G401.6 (cell line): ENCODE results near the gene ERAS.
"Not testable (repeated sequence)": the region's sequence is repeated elsewhere in the genome, so short reads cannot be mapped to it uniquely, and the experiment has no call there.

Source experiments
- FAIRE-seq: peaks from 2 replicates; lab custom pipeline; 2012; peaks lifted over from hg19 to GRCh38; lab: Jason Lieb, UNC

Gene ERAS

DNA sequence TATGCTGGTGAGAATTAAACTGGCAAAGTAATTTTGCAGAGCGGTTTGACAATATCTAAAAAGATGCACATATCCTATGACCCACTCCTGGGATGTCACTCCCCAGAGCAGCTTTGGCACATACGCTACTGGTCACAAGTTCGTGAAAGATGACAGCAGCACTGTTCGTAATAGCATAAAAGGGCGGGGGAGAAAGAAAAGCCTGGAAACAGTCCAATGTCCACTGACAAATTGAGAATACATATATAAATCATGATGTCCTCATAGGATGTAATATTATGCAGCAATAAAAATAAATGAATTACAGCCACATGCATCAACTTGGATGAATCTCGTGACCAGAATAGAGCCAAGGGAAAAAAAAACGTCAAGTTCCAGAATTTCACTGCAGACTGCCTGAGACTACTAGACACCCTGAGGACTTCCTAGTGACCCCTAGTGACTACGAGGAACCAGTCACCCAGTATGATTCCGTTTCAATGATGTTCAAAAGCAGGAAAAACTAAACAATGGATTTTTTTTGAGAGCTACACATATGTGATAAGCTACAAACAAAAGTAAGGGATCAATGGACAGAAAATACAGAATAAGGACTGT is 7.3 kb downstream of the ERAS start:
- FAIRE-seq, result no peak

DNA sequence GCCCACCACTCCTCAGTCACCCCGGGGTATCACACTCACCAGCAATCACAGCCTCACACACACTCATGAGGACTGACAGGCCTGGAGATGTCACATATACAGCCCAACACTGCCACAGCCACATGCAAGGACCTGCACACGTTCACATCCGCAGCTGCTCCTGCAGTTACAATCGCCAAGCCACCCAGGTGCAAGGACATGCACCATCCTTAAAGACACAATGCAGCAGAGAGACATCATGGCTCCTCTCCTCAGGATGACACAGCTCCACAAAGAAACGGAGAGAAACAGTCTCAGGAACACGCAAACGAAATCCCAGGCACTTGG is 8.0 kb downstream of the ERAS start:
- no peak for FAIRE-seq

DNA sequence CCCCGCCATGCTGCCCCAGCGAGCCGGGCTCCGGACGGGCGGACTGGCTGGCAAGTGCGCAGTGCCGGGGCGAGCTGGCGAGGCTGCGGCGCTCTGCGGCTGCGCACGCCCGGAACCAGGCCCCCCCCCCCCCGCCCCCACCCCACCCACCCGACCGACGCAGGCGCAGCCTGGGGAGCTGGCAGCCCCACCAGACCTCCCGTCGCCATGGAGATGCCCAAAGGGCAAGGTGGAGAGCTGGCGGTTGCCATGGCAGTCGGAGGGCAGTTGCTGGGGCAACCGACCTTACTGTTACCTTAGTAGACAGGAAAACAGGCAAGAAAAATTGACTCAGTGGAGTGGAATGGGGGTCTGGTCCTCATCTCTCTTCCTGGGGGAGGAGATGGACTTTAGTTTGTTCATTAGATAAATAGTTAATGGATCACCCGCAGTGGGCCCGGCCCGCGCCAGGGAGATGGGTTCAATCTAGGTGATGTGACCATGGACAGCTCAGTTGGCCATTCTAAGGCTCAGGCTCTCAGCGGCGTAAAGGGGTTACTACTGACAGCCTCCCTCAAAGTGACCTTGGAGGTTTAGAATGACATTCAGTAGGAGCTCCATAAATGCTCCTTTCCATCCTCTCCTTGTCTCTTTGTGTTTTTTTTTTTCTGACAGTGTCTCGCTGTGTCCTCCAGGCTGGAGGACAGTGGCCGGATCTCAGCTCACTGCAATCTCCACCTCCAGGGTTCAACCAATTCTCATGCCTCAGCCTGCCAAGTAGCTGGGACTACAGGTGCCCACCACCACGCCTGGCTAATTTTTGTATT is 9.4 kb downstream of the ERAS start, which contains the start of gene PCSK1N:
PCSK1N (minus strand) TSS at position 87 of the 806 bp plus-strand sequence; CDS start at position 9, 78 bp downstream.
- FAIRE-seq, result no peak

DNA sequence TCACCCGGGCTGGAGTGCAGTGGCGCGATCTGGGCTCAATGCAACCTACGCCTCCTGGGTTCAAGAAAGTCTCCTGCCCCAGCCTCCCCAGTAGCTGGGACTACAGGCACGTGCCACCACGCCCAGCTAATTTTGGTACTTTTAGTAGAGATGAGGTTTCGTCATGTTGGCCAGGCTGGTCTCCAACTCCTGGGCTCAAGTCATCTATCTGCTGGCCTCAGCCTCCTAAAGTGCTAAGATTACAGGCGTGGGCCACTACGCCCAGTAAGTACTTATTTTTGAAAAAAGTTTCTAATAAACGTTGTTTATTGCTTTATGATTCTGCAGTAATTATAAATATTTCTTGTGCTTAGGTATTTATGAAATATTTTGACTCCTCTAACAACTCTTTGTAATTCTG is 13.4 kb downstream of the ERAS start:
- no peak for FAIRE-seq

DNA sequence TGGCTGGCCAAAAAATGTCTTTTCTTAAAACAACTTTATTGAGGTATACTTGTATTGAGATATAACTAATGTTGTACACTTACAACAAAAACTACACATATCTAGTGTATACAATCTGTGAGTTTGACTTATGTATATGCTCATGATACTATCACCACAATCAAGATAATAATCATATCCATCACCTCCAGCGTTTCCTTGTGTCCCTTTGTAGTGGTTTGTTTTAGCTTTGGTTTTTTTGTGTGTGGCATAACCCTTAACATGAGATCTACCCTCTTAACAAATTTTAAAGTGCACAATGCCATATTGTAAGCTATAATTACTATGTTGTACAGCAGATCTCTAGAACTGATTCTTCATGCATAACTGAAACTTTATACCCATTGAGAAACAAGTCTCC is 22.5 kb downstream of the ERAS start:
- FAIRE-seq, result no peak

DNA sequence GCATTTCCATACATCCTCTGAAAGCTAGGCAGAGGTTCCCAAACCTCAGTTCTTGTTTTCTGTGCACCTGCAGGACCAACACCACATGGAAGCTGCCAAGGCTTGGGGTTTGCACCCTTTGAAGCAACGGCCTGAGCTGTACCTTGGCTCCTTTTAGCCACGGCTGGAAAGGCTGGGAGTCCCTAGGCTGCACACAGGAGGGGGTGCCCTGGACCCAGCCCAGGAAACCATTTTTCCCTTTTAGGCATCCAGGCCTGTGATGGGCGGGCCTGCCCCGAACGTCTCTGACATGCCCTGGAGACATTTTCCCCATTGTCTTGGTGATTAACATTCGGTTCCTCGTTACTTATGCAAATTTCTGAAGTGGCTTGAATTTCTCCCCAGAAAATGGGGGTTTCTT is 26.5 kb downstream of the ERAS start:
- FAIRE-seq, result no peak

DNA sequence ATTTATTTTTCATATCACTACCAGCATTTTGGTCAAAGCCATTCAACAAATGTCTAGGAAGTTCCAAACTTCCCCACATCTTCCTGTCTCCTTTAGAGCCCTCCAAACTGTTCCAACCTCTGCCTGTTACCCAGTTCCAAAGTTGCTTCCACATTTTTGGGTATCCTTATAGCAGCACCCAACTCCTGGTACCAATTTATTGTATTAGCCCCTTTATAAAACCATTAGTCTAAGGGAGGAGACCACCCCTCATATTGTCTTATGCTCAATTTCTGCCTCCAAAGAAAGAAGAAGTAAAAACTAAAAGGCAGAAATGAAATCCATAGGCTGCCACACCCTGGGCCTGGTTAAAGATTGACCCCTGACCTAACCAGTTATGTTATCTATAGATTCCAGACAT is 27.2 kb downstream of the ERAS start:
- not testable (repeated sequence) for FAIRE-seq

DNA sequence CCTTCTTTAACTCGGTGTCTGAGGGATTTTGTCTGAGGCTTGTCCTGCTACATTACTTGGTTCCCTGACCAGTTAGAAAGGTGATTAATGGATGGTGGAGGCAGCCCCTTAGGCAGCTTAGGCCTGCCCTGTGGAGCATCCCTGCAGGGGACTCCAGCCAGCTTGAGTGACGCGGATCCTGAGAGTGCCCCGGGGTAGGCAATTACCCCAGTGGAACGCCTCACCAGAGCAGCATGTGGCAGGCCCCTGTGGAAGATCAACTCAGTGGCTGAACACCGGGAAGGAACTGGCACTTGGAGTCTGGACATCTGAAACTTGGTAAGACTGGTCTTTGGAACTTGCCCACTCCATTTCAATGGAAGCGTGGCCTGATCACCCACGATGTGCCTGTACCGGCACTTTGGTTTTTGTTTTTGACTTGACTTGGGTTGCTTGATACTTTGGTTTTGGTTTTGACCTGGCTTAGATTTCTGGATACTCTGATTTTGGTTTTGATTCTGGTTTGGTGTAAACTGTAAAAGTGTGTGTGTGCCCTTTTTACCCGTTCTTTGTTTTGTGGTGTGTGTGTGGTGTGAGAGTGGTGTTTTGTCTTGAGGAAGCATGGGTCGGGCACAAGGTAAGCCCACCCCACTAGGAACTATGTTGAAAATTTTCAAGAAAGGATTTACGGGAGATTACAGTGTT is 27.9 kb downstream of the ERAS start:
- not testable (repeated sequence) for FAIRE-seq

DNA sequence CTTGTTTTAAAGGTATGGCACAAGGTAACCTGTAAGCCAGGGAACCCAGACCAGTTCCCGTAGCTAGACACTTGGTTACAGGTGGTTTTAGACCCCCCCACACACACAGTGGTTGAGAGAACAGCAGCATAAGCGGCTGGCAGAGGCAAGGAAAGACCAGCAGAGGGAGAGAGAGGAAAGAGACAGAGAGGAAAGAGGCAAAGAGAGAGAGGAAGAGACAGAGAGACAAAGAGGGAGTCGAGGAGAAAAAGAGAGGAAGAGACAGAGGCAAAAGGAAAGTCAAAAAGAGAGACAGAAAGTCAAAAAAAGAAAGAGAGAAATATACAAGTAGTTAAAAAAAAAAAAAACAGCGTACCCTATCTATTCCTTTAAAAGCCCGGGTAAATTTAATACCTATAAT is 28.6 kb downstream of the ERAS start:
- FAIRE-seq, result peak; percentile 77

DNA sequence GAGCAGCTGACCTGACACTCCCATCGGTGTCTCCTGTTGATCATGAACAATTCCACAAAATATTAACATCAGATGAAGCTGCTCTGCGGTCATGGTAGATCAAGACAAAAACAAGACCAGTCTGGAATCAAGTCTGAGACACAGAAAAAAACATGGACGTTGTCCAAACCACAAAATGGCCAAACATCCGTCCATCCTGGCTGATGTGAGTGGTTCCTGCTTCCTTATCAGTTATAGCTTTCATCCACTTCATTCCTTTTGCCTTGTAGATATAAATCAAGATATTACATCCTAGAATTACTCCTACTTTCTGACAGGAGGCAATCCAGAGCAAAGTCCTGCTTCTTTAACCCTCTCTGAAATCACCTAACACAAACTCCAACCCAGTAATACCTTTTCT is 37.9 kb downstream of the ERAS start:
- no peak for FAIRE-seq

DNA sequence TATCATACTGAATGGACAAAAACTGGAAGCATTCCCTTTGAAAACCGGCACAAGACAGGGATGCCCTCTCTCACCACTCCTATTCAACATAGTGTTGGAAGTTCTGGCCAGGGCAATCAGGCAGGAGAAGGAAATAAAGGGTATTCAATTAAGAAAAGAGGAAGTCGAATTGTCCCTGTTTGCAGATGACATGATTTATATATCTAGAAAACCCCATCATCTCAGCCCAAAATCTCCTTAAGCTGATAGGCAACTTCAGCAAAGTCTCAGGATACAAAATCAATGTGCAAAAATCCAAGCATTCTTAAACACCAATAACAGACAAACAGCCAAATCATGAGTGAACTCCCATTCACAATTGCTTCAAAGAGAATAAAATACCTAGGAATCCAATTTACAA is 45.7 kb downstream of the ERAS start:
- FAIRE-seq, result not testable (repeated sequence)

DNA sequence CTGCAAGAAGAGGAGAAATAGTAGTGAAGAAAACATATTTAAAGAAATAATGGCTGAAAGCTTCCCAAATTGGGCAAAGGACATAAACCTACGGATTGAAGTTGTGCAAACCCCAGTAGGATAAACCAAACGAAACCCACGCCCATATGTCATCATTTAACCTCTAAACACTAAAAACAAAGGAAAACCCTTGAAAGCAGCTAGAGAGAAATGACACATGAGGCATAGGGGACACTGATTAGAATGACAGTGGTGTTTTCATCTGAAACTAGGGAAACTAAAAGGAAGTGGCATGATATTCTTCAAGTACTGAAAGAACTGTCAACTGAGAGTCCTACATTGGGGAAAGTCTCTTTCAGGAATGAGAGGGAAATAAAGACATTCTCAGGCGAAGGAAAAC is 50.6 kb downstream of the ERAS start:
- not testable (repeated sequence) for FAIRE-seq
